Pulmonary artery endothelial cell (primary cell): Measurements from ENCODE around the gene GNAT2. TPM values are rescaled to one million over a fixed set of nuclear protein-coding genes. Genes with fewer than 3 reads are reported as not detected.

Experiments
- DNase-seq: peaks from one replicate; pipeline ENCODE4 v3.0.0-alpha.2; 2011; ENCODE audit warnings: low read depth, low spot score
- total RNA-seq: library from RNA; depleted of rRNA; stranded (reverse); fragments of >200 nt; gene quantifications from 2 replicates; pipeline ENCODE4 v1.2.3, GENCODE V29; 2014

GNAT2 gene
- total RNA-seq, 1 donor from 2014 or later, result 0.26 TPM

DNA sequence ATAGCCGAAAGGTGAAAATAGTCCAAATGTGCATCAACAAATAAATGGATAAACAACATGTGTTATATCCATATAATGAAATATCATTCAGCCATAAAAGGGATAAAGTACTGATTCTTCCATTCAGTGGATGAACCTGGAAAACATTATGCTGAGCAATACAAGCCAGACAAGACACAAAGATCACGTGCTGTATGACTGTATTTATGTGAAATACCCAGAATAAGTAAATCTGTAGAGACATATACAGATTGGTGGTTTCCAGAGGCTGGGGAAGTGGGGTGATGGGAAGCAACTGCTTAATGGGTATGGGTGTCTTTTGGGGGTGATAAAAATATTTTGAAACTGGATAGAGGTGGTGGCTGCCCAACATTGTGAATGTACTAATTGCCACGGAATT lies 23.2 kb upstream of the GNAT2 start:
- no peak for DNase-seq

DNA sequence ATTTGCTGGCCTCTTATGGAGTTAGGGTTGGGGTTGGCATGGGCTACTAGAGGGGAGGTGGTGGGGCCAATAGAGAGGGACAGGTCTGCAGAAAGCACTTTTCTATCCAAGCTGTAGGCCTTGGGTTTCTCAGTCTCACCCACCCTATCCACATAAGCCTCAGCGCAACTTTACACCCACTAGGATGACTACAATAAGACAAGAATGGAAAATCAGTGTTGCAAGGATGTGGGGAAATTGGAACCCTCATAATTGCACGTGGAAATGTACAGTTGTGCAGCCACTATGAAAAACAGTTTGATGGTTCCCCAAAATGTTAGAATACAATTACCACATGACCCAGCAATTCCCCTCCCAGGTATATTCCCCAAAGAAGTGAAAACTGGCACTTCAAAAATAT lies 22.4 kb upstream of the GNAT2 start:
- DNase-seq, result no peak

DNA sequence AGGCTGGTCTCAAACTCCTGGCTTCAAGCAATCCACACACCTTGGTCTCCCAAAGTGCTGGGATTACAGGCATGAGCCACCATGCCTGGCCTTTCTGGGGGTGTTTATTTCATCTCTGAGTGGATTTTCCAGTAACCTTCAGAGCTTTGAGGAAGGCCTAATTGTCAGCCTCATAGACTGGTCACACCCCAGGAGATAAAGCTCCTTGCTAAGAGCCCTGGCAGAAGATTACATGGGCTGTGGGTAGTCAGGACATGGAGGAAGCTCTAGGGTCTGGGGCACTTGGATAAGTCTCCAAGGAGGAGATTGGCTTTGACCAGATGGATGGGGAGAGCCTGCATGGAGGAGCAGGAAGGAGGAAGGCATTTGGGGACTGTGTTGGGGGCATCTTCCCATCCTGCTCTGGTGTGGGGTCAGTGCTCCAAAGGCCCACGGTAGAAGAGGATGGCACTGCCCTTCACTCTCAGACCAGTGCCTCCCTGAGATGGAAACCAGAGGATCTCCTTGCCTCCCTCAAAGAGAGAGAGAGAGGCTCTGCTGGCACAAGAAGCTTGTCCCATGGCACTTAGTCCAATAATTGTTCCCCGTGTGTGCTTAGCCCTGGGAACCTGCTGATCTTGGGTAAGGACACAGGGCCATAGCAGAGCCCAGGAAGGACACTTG lies 21.8 kb upstream of the GNAT2 start:
- no peak for DNase-seq

DNA sequence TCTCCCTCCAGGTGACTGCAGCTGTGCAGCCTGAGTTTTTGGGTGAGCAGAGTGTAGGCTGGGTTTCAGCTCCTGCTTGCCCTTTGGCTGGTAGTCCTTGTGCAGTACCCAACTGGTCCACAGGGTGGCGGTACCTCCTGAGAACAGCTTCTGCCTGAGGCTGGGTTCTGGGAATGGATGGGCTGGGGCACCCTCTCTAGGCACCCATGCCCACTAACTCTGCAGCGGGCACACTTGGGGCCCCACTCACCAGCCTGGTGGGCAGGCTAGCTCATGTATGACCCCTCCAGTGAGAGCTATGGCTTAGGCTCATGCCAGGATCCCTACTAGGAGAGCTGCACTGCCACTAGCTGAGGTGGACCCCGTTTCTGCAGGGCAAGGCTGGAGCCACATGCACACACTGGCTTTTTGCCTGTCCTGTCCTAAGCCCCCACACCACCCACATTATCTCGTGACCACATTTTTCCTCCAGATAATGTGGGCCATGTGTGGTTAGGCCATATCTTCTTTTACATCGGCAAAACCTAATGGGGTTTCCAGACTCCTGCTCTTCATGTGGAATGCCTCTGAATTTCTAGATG lies 21.0 kb upstream of the GNAT2 start:
- DNase-seq, result no peak

DNA sequence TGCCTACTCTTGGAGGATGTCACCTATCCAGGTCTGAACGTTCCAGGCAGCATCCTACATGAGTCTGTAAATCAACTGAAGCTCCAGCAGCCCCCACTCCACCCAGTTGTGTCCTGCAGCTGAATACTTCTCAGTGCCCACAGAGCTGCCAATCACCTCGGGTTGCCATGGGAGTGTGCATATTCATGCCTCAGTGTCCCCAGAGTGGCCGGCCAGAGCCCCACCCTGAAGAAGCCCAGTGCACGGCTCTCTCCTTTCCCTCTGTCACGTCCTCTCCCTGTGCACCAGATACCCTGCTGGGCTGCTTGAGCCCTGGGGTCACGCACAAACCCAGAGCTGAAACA lies 20.4 kb upstream of the GNAT2 start:
- no peak for DNase-seq

DNA sequence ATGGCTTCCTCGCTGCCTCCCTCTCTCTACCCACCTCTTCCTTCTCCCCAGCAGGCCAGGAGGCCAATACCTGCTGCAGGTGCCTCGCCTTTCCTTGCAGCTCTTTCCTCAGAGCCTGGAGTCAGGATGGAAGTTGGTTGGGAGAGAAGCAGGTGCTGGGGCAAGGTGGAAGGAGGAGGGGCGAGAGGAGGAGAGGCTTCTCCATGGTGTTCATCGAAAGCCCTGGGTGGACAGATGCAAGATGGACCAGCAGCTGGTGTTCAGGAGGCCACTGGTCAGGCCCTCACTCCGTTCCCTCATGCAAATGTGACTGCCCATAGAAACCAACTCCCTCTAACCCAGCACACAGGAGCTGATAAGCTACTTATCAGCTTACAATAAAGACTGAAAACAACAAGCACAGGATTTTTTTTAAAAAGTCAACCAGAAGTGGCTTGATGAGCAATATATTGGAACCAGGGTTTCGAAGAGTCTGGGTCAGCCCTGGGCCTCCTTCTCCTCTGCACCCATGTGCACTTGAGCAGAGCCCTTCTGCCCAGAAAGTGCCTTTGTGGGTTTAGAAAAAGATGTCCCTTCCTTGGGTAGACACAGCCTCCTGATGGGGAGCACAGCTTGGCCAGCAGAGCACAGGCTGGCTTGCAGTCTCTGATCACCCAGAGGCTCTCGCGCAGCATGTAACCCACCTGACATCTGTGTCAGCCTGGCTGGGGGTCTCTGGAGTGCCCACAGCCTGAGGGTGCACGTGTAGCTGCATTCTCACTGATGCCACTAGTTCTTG lies 19.8 kb upstream of the GNAT2 start:
- DNase-seq, result no peak

DNA sequence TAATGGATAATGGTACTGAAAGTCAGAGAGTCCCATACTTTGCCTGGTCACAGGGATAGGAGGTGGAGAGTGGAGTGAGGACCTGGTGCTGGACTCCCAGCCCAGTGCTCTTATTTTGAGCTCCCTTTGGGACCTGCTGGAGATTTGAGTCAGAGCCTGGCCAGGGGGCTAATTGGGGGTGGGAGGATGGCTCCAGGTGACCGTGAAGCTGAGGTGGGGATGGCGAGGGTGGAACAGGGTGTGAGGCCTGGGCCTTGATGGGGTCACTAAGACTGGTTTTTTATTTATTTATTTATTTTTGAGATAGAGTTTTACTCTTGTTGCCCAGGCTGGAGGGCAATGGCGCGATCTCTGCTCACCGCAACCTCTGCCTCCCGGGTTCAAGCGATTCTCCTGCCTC lies 18.0 kb upstream of the GNAT2 start:
- DNase-seq, result no peak

DNA sequence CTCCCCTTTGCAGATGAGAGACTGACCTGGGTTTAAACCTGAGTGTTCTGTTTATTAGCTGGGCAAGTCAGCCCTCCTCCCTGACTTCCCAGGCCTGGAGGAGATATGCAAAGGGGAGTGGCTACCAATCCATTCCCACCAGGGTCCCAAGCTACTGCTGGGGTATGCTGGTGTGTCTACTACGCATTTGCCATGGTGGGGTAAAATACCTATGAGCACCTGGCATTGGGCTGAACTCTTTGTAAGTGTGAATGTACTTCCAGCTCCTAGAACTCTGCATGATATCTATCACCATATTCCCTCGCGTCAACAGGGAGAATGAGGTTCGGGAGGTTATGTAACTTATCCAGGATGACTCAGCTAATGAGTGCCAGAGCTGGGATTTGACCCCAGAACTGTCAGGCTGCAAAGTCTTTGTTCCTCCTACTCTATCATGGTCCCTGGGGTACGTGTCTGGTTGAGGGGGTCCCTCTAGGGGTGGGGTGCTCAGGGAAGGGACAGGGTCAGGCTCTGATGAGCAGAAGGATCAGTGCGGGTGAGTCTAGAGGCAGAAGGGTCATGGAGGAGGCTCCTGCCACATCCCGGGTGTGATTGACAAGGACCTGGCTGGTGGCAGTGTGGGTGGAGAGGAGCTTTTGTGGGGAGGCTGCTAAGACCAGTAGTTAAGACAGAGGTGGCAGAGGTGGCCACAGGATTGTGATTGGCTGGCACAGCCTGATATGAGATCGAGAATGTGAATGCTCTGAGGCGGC lies 17.0 kb upstream of the GNAT2 start:
- DNase-seq, result no peak

DNA sequence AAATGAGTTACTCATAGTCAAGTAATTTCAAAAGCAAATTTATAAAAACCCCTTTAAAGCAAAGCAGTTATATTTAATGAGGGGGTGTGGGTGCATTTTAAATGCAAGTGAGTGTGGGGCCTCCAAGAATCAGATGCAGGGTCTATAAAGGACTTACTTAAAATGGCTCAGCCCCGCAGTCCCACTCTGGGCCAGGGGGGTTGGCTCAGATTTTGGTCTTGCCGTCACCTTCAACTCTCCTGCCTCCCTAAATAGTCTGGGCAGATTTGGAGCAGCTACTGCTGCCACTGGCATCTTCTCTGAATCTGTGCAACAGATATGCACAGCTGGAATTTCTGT lies 16.4 kb upstream of the GNAT2 start:
- DNase-seq, result no peak

DNA sequence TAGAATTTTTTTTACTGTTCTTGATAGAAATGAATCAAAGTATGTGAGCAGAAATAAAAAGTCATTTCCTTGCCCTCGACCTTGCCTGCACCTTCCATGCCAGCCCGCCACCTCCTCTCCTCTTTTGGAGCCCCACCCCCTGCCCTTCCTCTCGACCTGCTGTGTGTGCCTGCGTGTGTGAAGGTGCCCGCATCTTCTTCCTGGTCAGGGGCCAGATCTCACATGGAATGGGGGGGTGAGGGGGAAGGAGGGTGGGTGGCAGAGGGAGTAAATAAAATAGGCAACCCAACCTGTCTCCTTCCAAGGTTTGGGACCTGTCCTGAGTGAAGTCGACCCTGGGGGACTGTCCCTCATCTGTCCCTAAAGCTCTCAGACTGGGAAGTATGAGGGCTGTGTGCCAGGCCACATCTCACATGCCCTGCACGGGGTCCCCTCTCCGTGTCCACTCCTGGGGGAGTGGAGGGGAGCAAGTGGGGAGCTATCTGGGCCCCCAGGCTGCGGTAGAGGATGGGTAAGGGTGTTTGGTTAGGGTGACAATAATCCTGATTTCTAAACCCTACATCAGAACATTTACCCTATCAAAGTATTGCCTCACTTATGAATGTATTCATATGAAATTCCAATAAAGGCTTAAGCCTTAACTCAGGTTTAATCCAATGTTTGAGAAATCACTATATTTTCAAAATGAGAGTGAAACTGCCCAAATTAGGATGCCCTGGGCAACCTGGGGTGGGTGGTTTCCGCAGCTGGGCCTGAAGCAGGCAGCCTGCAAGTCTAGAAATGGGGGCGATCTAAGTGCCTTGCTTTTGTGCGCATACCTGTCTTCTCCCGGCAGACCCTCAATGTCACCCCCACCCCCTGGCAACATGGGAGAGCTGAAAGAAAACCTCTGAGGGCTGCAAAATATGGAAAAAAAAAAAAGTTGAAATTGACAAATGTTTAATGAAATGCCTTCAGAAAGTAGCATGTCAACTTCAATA lies 15.6 kb upstream of the GNAT2 start:
- DNase-seq, result no peak

DNA sequence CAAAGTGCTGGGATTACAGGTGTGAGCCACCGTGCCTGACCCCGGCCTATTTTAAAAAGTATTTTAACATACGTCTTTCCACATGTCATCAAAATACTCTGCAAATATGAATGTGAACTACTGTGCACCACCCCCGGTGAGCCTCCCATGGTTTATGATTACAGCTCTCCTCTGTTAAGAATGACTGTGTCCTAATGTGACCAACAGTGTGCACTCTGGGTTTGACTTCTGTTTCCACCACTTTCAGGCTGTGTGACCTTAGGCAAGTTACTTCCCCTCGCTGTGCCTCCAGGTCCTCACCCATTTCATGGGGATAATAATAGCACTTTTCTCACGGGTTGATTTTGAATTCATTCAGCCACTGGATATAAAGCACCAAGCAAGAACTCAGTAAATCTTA lies 14.9 kb upstream of the GNAT2 start:
- DNase-seq, result no peak

DNA sequence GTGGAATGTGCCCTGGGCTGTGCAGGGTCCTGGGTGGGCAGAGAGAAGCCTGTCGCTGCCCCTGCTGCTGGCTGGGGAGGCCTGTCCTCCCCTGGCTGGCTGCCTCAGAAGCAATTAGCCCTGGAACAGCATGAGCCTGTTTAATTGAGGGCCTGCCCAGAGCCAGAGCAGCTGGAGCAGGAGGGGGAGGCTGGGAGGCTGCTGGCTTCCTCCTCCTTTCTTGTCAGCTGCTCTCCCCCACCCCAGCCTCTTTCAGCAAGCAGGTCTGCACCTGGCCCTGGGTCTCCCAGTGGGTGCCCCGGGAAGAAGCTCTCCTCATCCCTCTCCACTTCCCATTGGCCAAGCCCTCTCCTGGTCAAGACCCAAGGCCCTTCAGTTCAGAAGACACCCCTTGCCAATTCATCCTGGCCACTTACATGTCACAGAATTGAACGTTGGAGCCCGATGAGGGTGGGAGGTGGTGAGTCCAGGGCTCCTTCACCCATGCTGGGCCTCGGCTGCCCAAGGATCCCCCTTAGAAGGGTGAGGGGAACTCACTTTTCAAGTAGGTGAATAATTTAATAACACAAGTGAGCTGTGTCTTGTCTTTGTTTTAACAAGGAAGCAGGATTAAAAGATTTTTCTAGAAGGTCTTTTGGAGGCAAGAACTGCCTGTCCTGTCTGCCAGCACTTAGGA lies 13.4 kb upstream of the GNAT2 start:
- DNase-seq, result no peak

DNA sequence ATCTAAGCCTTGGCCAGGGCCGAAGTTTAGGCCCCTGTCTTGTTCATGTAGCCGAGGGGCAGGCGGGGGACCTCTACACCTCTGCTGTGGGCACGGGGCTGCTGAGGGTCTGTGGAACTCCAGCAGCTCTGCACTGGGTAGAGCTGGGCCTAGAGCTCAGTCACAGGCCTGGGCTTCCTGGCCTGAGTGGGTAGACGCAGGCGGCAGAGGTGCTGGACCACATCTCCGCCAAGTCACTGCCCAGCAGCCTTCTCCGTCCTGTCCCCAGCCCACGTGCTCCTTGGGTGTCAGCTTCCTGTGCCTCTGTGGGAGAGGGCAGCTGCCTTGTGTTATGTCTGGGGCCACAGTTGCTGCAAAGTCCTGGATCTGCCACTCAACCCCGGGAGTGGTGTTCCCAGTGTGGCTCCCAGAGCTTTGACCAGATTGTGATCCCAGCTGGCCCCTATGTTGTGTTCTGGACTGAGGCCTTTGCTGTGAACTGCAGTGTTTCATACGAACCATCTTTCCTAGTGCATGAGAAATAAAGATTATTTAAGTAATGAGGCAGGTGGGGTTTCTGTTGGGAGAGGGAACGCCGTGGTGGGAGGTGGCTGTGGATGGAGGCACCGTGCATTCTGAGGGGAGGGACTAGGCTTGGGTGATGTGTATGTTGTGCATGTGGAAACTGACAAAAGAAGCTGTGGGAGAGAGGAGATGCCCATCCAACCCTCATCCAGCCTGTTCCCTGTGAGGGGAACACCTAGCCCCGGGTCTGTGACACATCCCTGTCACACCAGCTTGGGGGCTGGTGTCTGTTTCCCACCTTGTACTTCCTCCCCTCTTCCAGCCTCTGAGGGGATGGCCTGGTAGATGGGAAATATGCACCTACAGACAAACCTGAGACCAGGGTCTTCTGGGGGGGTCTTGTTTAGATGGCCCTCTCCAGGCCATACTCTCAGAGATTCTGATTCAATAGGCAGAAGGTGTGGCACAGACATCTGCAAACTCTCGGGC lies 12.4 kb upstream of the GNAT2 start:
- no peak for DNase-seq

DNA sequence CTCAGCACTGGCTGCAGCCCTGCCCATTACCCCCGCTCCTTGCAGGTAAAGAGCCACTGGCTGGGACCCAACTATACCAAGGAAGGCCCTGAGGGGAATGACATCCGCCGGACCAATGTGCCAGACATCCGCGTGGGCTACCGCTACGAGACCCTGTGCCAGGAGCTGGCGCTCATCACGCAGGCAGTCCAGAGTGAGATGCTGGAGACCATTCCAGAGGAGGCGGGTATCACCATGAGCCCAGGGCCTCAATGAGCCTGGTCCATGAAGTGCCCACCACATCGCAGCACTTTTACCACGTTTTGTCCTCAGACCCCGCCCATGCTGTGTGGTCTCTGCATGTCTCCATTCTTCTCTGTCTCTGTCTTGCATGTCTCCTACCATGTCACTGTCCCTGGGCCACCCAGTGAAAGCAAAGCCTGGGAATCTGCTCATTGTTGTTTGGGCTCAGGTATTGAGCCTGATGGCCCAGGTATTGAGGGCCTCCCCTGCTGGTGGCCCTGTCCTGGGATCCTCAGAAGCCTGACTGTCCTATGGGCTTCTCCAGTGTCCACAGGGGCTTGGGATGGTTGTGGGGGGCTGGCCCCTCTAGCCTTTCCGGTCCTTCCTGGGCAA lies 11.6 kb upstream of the GNAT2 start:
- DNase-seq, result no peak

DNA sequence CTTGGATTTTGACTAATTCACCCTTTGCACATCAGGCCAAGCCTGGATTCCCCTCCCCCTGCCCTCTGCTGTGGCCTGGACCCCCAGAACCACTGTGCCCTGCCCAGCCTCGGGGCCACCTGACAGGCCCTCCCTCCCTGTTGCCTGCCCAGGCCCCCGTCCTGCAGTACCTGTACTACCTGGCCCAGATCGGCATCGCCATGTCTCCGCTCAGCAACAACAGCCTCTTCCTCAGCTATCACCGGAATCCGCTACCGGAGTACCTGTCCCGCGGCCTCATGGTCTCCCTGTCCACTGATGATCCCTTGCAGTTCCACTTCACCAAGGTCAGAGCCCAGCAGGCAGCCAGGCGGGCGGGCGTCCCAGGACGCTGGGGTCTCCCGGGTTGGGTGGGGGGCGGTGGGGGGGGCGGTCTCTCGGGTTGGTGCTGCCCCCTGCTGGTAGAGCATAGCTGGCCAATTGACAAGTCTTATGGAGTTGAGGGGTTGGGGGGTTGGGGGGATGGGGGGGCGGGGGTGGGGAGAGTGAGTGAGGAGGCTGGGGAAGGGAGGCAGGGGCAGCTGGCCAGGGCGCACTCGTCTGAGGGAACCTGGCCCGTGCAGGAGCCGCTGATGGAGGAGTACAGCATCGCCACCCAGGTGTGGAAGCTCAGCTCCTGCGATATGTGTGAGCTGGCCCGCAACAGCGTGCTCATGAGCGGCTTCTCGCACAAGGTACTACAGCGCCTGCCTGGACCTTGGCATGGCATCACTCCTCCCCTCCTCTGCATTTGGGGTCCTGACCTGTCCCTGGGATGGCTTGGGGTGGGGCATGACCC lies 10.9 kb upstream of the GNAT2 start:
- no peak for DNase-seq

DNA sequence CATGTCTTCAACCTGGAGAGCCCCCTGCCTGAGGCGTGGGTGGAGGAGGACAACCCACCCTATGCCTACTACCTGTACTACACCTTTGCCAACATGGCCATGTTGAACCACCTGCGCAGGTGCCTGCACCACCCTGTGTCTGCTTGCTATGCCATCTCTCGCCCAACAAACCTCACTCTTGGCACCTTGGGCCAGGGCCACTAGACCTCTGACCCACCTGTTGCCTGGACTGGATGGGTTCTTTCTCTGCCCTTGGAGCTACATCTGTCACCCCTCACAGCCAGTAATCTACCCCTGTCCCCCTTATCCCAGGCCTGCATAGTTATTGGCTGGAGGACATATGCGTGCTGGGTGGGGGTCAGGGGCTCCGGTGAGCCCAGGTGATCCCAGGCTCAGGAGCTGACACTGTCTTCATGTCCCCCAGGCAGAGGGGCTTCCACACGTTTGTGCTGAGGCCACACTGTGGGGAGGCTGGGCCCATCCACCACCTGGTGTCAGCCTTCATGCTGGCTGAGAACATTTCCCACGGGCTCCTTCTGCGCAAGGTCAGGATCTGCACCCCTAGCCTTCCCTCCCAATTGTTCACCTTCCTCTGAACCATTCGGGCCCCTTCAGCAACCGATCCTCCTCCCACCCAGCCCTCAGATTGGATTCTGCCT lies 10.1 kb upstream of the GNAT2 start:
- no peak for DNase-seq

DNA sequence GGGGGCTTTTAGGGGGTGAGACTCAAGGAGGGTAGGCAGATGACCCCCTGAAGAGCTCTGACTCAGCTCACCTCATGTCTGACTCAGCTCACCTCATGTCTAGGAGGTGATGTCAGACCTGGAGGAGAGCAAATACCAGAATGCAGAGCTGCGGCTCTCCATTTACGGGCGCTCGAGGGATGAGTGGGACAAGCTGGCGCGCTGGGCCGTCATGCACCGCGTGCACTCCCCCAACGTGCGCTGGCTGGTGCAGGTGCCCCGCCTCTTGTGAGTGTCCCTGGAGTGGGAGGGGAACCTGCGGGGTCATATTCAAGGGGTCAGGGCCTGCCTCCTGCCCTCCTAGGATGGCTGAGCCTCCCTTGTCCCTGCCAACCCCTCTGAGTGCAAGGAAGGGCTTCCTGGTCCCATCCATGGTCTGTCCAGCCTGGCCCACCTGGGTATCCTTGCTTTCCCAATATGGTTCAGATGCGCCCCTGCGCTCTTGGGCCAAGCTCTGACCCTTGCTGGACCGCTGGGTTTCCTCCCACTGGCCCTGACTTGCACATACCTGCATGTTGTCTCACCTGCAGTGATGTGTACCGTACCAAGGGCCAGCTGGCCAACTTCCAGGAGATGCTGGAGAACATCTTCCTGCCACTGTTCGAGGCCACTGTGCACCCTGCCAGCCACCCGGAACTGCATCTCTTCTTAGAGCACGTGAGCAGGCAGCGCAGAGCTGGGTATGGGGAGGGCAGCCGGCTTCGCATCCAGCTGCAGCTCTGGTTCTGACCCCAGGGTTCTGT lies 9.3 kb upstream of the GNAT2 start:
- no peak for DNase-seq
